ENCODE data around the gene NSD1. TPM values are rescaled to one million over a fixed set of nuclear protein-coding genes. Genes with fewer than 3 reads are reported as not detected.

The NSD1 gene
- total and polyA plus RNA-seq, 9 of the 15 experiments (the other 6 are each of a cell fraction or from before 2014, with no cell fraction given), result 3.8 to 51.0 (median 24.7) TPM

GRCh38 chr5:177113566-177114424 lies 19.8 kb upstream of the NSD1 start (continued):
- TF ChIP-seq THRA (IDR thresholded peaks at IDR 0.05) (no peak), ELK3 (CRISPR knock-in tag; IDR thresholded peaks at IDR 0.05) (no peak), NCOA2 (IDR thresholded peaks at IDR 0.05; ENCODE audit: partially characterized antibody in 2 of 2) (no peak), CREB3 (tag; conservative IDR thresholded peaks at IDR 0.05; ENCODE audit: low read depth) (no peak), CREB1 (IDR thresholded peaks at IDR 0.05) (peak; percentile 2; the same call in 1 of the 2 replicates), CREB1 (CRISPR knock-in tag; IDR thresholded peaks at IDR 0.05) (no peak), ZSCAN32 (CRISPR knock-in tag; IDR thresholded peaks at IDR 0.05) (no peak), ZNF592 (IDR thresholded peaks at IDR 0.05) (no peak), TAF1 (IDR thresholded peaks at IDR 0.05; ENCODE audit: control insufficient read depth, extremely low read depth, insufficient read depth, low read length, severe bottlenecking) (no peak), RUNX1 (IDR thresholded peaks at IDR 0.05; ENCODE audit: low read depth) (no peak), MTA2 (IDR thresholded peaks at IDR 0.05; ENCODE audit: low read depth) (peak; percentile 76), MED1 (CRISPR knock-in tag; IDR thresholded peaks at IDR 0.05; ENCODE audit: borderline replicate concordance) (no peak), PATZ1 (CRISPR knock-in tag; IDR thresholded peaks at IDR 0.05; ENCODE audit: borderline replicate concordance) (no peak), YY1 (IDR thresholded peaks at IDR 0.05; ENCODE audit: borderline replicate concordance in 1 of 3, control insufficient read depth in 1 of 3, extremely low read depth in 1 of 3, insufficient read depth in 3 of 3, insufficient read length in 1 of 3, insufficient replicate concordance in 2 of 3, low read depth in 1 of 3, low read length in 2 of 3) (peak in 1 of 3 experiments; percentile 8)

Data from K562 (cell line).